Progenitor cell of endocrine pancreas (in vitro differentiated cells): ENCODE measurements around the gene PLEKHD1. TPM values are rescaled to one million over a fixed set of nuclear protein-coding genes. Genes with fewer than 3 reads are reported as not detected.
"Not testable (repeated sequence)": the region's sequence is repeated elsewhere in the genome, so short reads cannot be mapped to it uniquely, and the experiment has no call there.

Source experiments
- DNase-seq: peaks from one replicate; pipeline ENCODE4 v3.0.0; 2021; ENCODE audit warnings: low spot score; ENCODE audit not compliant: unreplicated experiment
- H3K27ac Mint-ChIP-seq: 2 replicates; pipeline ENCODE4 v1.8.0; 2021; ENCODE audit warnings: mild to moderate bottlenecking, moderate library complexity, mixed read lengths
- H3K27me3 Mint-ChIP-seq: 2 replicates; pipeline ENCODE4 v1.8.0; 2021; ENCODE audit warnings: mixed read lengths
- H3K36me3 Mint-ChIP-seq: 2 replicates; pipeline ENCODE4 v1.8.0; 2022; ENCODE audit warnings: mixed read lengths; ENCODE audit not compliant: insufficient read depth
- H3K4me1 Mint-ChIP-seq: 2 replicates; pipeline ENCODE4 v1.8.0; 2021; ENCODE audit warnings: low read depth, mixed read lengths
- H3K4me3 Mint-ChIP-seq: 2 replicates; pipeline ENCODE4 v1.8.0; 2021; ENCODE audit warnings: low read depth, mild to moderate bottlenecking, moderate library complexity, mixed read lengths
- H3K9me3 Mint-ChIP-seq: 2 replicates; pipeline ENCODE4 v1.8.0; 2021; ENCODE audit warnings: low read depth, mixed read lengths
- CTCF ChIP-seq: fragments of 200-600 bp; sonication (generic); IDR thresholded peaks from one replicate; pipeline ENCODE4 v1.5.0; 2021; ENCODE audit warnings: antibody characterized with exemption, mild to moderate bottlenecking; ENCODE audit not compliant: unreplicated experiment
- total RNA-seq: library from RNA; stranded (reverse); gene quantifications from 2 replicates; pipeline ENCODE4 v1.2.1, GENCODE V29; 2021

PLEKHD1 gene
- total RNA-seq, 1 donor from 2014 or later: 1.5 TPM

- peaks cover 25% of the 10 kb centered on the region for H3K27me3 Mint-ChIP-seq
- H3K4me3 Mint-ChIP-seq: no peak overlapping the region
- no peaks in the 10 kb centered on the region for H3K9me3 Mint-ChIP-seq
- no peak overlapping the region for H3K27ac Mint-ChIP-seq
- peak; percentile 58 for TF ChIP-seq CTCF
- no peak for DNase-seq
- H3K36me3 Mint-ChIP-seq: no peaks in the 10 kb centered on the region
- H3K4me1 Mint-ChIP-seq: no peaks in the 10 kb centered on the region
These were observed 9.2 kb upstream of the PLEKHD1 start for GRCh38 chr14:69475194-69475818.

- H3K4me3 Mint-ChIP-seq, H3K36me3 Mint-ChIP-seq, H3K4me1 Mint-ChIP-seq, H3K27ac Mint-ChIP-seq, DNase-seq, H3K9me3 Mint-ChIP-seq: not testable (repeated sequence)
- peak; percentile 21 for TF ChIP-seq CTCF
- H3K27me3 Mint-ChIP-seq: peaks cover 33% of the 10 kb centered on the region
These were observed 7.6 kb upstream of the PLEKHD1 start for GRCh38 chr14:69476824-69477450.

- H3K9me3 Mint-ChIP-seq, H3K4me3 Mint-ChIP-seq, DNase-seq, H3K27ac Mint-ChIP-seq, H3K4me1 Mint-ChIP-seq, H3K36me3 Mint-ChIP-seq: not testable (repeated sequence)
- H3K27me3 Mint-ChIP-seq: peaks cover 42% of the 10 kb centered on the region
These were observed 6.5 kb upstream of the PLEKHD1 start for GRCh38 chr14:69478055-69478454.

GRCh38 chr14:69479696-69480095 lies 4.8 kb upstream of the PLEKHD1 start:
- no peak overlapping the region for H3K27ac Mint-ChIP-seq
- H3K9me3 Mint-ChIP-seq: no peaks in the 10 kb centered on the region
- no peak for TF ChIP-seq CTCF
- peaks cover 47% of the 10 kb centered on the region for H3K27me3 Mint-ChIP-seq
- H3K36me3 Mint-ChIP-seq: no peaks in the 10 kb centered on the region
- H3K4me1 Mint-ChIP-seq: peaks cover 3% of the 10 kb centered on the region
- H3K4me3 Mint-ChIP-seq: no peak overlapping the region
- DNase-seq: no peak

- peaks cover 48% of the 10 kb centered on the region for H3K27me3 Mint-ChIP-seq
- H3K36me3 Mint-ChIP-seq: no peaks in the 10 kb centered on the region
- no peak for TF ChIP-seq CTCF
- DNase-seq: no peak
- H3K4me1 Mint-ChIP-seq: peaks cover 3% of the 10 kb centered on the region
- no peak overlapping the region for H3K27ac Mint-ChIP-seq
- no peak overlapping the region for H3K4me3 Mint-ChIP-seq
- H3K9me3 Mint-ChIP-seq: no peaks in the 10 kb centered on the region
These were observed 4.4 kb upstream of the PLEKHD1 start for GRCh38 chr14:69480136-69480535.
